GM12878 (cell line): ENCODE results near the gene PLEKHM1. TPM values are rescaled to one million over a fixed set of nuclear protein-coding genes. Genes with fewer than 3 reads are reported as not detected.

Experiments used
- ATF2 ChIP-seq: IDR thresholded peaks from 2 replicates; pipeline ENCODE4 v1.6.1; 2012; ENCODE audit warnings: low read length, inconsistent platforms
- CBFB ChIP-seq: IDR thresholded peaks from 2 replicates; pipeline ENCODE4 v1.6.1; 2016; ENCODE audit warnings: antibody characterized with exemption, low read depth
- CBX5 ChIP-seq: sonication (generic); IDR thresholded peaks from 2 replicates; pipeline ENCODE4 v1.6.1; 2016; ENCODE audit warnings: low read depth, moderate library complexity, mild to moderate bottlenecking, inconsistent platforms
- E4F1 ChIP-seq: fragments of 450-650 bp; IDR thresholded peaks from 2 replicates; pipeline ENCODE4 v1.6.1; 2018; ENCODE audit warnings: borderline replicate concordance, mild to moderate bottlenecking; ENCODE audit not compliant: partially characterized antibody
- ELK1 ChIP-seq: IDR thresholded peaks from 2 replicates; pipeline ENCODE4 v1.6.1; 2012; ENCODE audit warnings: low read depth, low read length, improper control_type of control experiment
- ETV6 ChIP-seq, 2 experiments: fragments of 450-650 bp in 1 of 2; IDR thresholded peaks in 1 of 2; conservative IDR thresholded peaks in 1 of 2; 2 replicates each; pipeline ENCODE4 v1.6.1; 2014; ENCODE audit warnings: antibody characterized with exemption in 1 of 2, borderline replicate concordance in 1 of 2, low read depth in 1 of 2, mild to moderate bottlenecking in 1 of 2, moderate library complexity in 1 of 2
- GABPA ChIP-seq: IDR thresholded peaks from 2 replicates; pipeline ENCODE4 v1.6.1; 2014; ENCODE audit warnings: antibody characterized with exemption, low read depth, mild to moderate bottlenecking, inconsistent platforms
- HSF1 ChIP-seq: fragments of 150-350 bp; IDR thresholded peaks from 2 replicates; pipeline ENCODE4 v1.6.1; 2014; ENCODE audit warnings: mild to moderate bottlenecking, low read depth, low read length
- MEF2B ChIP-seq: fragments of 450-650 bp; IDR thresholded peaks from 2 replicates; pipeline ENCODE4 v1.6.1; 2018; ENCODE audit warnings: mild to moderate bottlenecking, moderate library complexity; ENCODE audit not compliant: partially characterized antibody, poor library complexity, severe bottlenecking
- NR2F1 ChIP-seq: fragments of 450-650 bp; conservative IDR thresholded peaks from 2 replicates; pipeline ENCODE4 v1.6.1; 2017; ENCODE audit warnings: mild to moderate bottlenecking
- PAX5 ChIP-seq: IDR thresholded peaks from 2 replicates; pipeline ENCODE4 v1.6.1; 2011; ENCODE audit warnings: low read depth, low read length, borderline replicate concordance
- PAX8 ChIP-seq: fragments of 450-650 bp; IDR thresholded peaks from 2 replicates; pipeline ENCODE4 v1.6.1; 2017; ENCODE audit warnings: mild to moderate bottlenecking, moderate library complexity
- PKNOX1 ChIP-seq: fragments of 450-650 bp; IDR thresholded peaks from 2 replicates; pipeline ENCODE4 v1.6.1; 2016; ENCODE audit warnings: mild to moderate bottlenecking
- RAD21 ChIP-seq: IDR thresholded peaks from 2 replicates; pipeline ENCODE4 v1.6.1; 2011; ENCODE audit warnings: mild to moderate bottlenecking, low read depth, low read length, moderate library complexity; ENCODE audit not compliant: insufficient read depth
- SIN3A ChIP-seq: IDR thresholded peaks from 2 replicates; pipeline ENCODE4 v1.6.1; 2012; ENCODE audit warnings: low read depth, low read length, improper control_type of control experiment
- SUPT20H ChIP-seq: IDR thresholded peaks from 2 replicates; pipeline ENCODE4 v1.6.1; 2011; ENCODE audit warnings: low read depth, mild to moderate bottlenecking, low read length, moderate library complexity, borderline replicate concordance; ENCODE audit not compliant: control insufficient read depth
- polyA plus RNA-seq, 11 experiments: library from polyadenylated mRNA; depleted of rRNA in 4 of 11; unstranded in 6 of 11; stranded (reverse) in 5 of 11; fragments of >200 nt; fragmentation: Nextera tagmentation in 4 of 11; fragmentation: Illumina TruSeq in 1 of 11; extraction: Ambion mirVana in 4 of 11; extraction: Trizol in 1 of 11; gene quantifications; 1 replicate in 1 of 11; 2 replicates in 10 of 11; pipeline versions ENCODE4 v1.2.1 to v1.2.3, GENCODE V29; 2011 to 2016; ENCODE audit warnings: inconsistent platforms in 2 of 11, missing spikeins in 2 of 11, low read depth in 1 of 11
- total RNA-seq, 4 experiments: library from RNA; depleted of rRNA in 3 of 4; stranded (reverse); fragments of >200 nt in 3 of 4; fragmentation: Illumina TruSeq in 1 of 4; extraction: Trizol in 1 of 4; gene quantifications; 2 replicates each; pipeline versions ENCODE4 v1.2.1 to v1.2.3, GENCODE V29; 2013 to 2021

PLEKHM1 gene
- total and polyA plus RNA-seq, 10 of the 15 experiments (the other 5 are each of a cell fraction or from before 2014, with no cell fraction given): 0.21 to 27.8 (median 9.4) TPM

- TF ChIP-seq E4F1: no peak
- TF ChIP-seq RAD21: no peak
- TF ChIP-seq CBX5: no peak
- TF ChIP-seq PAX8: no peak
- no peak for TF ChIP-seq ATF2
- no peak for TF ChIP-seq SIN3A
- TF ChIP-seq SUPT20H: no peak
- TF ChIP-seq MEF2B: peak; percentile 84
- no peak for TF ChIP-seq CBFB
- peak; percentile 49; the same call in 1 of the 2 replicates for TF ChIP-seq NR2F1
- TF ChIP-seq ELK1: no peak
- peak; percentile 49; the same call in 1 of the 2 replicates for TF ChIP-seq PAX5
- TF ChIP-seq GABPA: no peak
- peak; percentile 36; the same call in 1 of the 2 replicates for TF ChIP-seq PKNOX1
- TF ChIP-seq HSF1: no peak
- TF ChIP-seq ETV6 (conservative IDR thresholded peaks at IDR 0.05 in 1 of 2, IDR thresholded peaks at IDR 0.05 in 1 of 2; ENCODE audit: borderline replicate concordance in 1 of 2, low read depth in 1 of 2): no peak
Observed at GRCh38 chr17:45413498-45413923, 77.0 kb downstream of the PLEKHM1 start (continued).
